ENCODE measurements around the gene PAX7. TPM values are rescaled to one million over a fixed set of nuclear protein-coding genes. Genes with fewer than 3 reads are reported as not detected.
"Not testable (repeated sequence)": the region's sequence is repeated elsewhere in the genome, so short reads cannot be mapped to it uniquely, and the experiment has no call there.

The PAX7 gene
- total RNA-seq, 1 experiment from 2014 or later: not detected

DNA sequence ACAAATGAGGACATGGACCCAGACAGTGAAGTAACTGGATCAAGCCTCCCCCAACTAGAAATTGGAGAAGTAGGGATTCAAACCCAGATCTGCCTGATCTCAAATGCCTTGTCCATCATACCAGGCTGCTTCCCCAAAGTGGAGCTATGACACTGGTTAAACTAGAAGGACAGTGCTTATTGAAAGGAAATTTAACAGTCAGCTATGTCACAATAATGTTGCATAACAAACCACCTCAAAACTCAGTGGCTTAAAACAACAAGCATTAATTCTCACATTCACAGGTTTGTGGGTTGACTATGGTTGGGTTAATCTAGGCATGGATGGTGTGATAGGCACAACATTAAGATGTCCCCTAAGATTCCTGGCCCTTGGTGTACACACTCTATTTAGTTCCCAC lies 121.8 kb downstream of the PAX7 start:
- no peak for DNase-seq (ENCODE audit: low read depth)

GRCh38 chr1:18760156-18760555 lies 129.5 kb downstream of the PAX7 start:
- DNase-seq (ENCODE audit: low read depth): no peak

DNA sequence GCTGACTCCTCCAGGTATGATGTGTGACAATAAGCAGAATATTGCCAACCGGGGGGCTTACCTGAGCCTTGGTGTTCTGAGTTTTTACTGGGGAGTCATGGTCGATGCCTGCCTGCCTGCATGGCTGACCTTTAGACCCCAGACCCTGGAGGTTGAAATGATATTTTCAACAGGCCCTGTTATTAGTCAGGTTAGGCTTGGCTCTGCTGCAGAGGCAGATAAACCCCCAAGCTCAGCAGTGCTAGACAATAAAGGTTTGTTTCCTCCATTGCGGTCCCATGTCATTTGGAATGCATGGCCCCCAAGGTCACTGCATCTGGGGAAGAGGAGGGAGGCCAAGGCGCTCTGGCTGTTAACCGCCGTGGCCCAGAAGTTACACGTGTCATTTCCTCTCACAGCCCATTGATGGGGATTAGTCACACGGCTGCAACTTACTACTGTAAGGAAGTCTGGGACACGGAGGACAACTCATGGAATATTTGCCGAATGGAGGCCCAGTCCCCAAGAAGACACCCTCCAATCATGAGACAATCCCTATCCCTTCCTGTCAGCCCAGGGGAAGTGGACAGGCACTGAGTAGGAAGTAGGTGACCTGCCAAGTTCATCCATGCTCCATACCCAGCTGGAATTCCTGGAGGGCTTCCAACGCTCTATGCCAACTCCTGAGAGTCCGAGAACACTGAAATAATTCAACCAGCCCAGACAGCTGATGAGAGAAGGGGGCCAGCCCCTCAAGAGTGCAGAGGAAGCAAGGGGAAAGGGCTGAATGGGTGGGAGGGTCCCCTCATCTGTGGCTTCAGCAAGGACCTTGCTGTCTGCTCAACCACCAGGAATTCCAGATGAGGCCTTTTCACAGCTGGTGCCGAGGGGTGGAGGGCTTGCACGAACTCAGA lies 131.5 kb downstream of the PAX7 start:
- no peak for DNase-seq (ENCODE audit: low read depth)

DNA sequence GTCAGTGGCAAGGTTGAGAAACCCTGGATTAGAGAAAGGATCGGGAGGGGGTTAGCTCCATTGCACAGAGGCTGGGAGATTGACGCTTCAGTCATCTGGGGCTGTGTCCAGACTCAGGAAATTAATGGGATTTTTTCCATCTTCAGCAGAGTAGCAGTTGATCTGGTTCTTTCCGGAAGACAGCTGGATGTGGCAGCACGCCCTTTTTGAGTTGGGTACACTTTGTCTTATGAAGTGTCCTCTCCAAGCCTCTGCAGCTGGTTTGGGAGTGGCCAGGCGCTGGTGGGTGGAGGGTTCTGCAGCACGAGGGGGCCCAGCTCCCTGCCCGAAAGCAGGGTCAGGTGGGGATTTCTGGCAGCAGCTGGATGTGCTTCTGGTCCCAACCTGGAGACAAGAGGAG lies 133.7 kb downstream of the PAX7 start:
- DNase-seq (ENCODE audit: low read depth): peak; percentile 28

DNA sequence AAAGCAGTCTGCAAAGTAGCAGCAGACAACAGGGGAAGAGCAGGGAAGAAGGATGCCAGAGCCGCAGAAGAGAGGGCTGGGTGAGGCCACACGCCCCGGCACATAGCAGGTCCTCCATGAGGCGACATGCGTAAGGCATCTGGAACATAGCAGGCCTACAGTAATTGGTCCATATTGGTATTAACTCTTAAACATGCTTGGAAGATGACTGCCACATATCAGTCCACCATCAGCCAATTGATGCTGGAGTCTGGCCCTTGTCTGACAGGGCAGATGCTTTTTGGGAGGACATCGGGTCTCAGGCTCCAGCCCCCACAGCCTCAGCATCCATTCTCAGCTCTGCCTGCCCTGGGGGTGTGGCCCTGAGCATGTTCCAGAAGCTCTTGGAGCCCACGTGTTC lies 135.1 kb downstream of the PAX7 start:
- no peak for DNase-seq (ENCODE audit: low read depth)

DNA sequence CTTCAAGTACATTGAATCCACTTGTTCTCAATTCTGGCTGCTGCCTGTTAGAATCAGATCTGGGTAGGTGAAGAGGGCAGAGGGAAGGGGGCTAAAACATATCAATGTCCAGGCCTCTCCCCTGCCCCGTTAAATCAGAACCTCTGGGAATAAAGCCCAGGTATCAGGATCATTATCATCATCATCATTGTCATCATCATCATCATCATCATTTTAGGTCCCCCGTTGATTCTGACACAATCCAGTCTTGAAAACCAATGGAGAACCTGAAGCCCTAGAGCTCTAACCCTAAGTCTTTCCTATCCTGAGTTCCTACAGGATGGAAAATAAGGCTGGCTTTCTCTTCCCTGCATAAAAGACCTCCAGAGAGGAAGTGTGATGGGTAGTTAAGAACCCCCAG lies 135.7 kb downstream of the PAX7 start:
- DNase-seq (ENCODE audit: low read depth): no peak

DNA sequence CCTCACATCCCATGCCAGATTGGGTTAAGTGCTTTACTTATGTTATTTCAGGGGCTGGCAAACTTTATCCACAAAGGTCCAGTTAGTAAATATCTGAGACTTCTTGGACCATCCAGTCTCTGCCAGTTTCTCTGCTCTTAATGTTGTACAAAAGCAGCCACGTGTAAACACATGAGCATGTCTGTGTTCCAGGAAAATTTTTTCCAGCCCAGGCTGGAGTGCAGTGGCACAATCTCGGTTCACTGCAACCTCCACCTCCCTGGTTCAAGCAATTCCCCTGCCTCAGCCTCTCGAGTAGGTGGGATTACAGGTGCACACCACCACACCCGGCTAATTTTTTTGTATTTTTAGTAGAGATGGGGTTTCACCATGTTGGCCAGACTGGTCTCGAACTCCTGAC lies 136.9 kb downstream of the PAX7 start:
- DNase-seq (ENCODE audit: low read depth): not testable (repeated sequence)

DNA sequence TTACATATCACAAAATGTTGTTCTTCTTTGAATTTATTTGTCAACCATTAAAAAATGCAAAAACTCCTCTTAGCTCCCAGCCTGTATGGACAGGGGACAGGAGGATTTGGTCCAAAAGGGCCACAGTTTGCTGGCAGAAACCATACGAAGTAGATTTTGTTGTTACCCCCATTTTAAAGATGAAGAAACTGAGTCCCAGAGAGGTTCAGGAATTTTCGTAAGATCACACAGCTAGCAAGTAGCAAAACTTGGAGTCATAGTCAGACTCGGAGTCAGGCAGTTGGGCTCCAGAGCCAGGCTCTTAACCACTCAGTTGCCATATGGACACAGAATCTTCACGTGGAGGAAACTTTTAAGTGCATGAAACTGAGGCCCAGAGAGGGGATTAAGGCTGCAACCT lies 137.4 kb downstream of the PAX7 start:
- DNase-seq (ENCODE audit: low read depth): no peak

GRCh38 chr1:18769140-18769539 lies 138.5 kb downstream of the PAX7 start:
- no peak for DNase-seq (ENCODE audit: low read depth)

- no peak for DNase-seq (ENCODE audit: low read depth)
Measured at GRCh38 chr1:18770799-18771198, 140.2 kb downstream of the PAX7 start.

GRCh38 chr1:18773753-18774152 lies 143.1 kb downstream of the PAX7 start:
- DNase-seq (ENCODE audit: low read depth): no peak

- no peak for DNase-seq (ENCODE audit: low read depth)
Measured at GRCh38 chr1:18775341-18775740, 144.7 kb downstream of the PAX7 start.

GRCh38 chr1:18776777-18777176 lies 146.1 kb downstream of the PAX7 start:
- no peak for DNase-seq (ENCODE audit: low read depth)

DNA sequence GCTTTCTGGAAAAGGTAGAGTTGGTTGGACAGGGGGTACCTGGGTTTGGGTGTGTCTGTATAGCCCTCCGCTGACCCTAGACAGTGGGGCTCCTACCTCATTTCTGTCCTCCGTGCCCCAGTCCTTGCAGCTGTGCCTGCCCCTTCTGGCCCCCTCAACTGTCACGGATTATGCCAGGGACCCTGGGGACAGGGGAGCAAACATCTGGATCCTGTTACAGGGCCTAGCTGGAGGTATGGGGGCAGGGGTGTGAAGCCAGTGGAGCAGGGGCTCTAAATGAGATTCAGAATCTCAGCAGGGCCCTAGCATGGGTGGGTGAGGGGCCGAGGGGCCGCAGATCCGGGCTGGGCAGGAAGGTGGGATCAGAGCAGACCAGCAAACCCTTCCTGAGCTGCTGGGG lies 147.8 kb downstream of the PAX7 start:
- DNase-seq (ENCODE audit: low read depth): no peak

GRCh38 chr1:18781031-18781430 lies 150.4 kb downstream of the PAX7 start:
- no peak for DNase-seq (ENCODE audit: low read depth)

- no peak for DNase-seq (ENCODE audit: low read depth)
Measured at GRCh38 chr1:18783705-18784481, 153.2 kb downstream of the PAX7 start.

DNA sequence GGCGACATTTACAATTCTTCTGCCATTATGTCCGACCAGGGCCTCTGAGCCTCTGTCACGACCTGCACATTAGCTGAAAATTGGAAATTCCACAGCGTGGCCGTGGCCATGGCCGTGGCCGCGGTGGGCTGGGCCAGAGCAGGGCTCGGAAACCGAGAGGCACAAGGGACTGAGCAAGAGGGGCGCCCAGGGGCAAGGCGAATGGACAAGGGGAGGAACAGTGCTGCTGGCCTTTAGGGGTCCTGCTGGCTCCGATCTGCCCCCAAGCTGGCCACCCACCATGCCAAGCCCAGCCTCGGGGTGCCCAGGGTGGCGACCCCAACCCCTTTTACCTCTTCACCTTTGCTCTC lies 153.8 kb downstream of the PAX7 start:
- DNase-seq (ENCODE audit: low read depth): no peak

DNA sequence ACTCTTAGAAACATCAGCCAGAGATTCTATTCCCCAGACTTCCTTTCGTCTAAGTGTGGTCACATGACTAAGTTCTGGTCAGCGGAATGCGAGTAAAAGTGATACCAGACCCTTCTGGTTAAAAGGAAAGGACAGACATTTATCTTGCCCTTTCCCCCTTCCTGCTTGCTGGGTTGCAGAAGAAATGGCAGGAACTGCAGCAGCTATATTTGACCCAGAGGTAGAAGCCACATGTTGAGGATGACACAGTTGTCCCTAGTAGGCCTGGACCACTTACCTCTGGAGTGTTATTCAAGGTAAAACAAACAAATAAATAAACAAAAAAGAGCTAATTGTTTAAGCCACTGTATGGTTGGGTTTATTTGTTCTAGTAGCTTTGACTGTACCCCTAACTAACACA lies 155.5 kb downstream of the PAX7 start:
- DNase-seq (ENCODE audit: low read depth): no peak

DNA sequence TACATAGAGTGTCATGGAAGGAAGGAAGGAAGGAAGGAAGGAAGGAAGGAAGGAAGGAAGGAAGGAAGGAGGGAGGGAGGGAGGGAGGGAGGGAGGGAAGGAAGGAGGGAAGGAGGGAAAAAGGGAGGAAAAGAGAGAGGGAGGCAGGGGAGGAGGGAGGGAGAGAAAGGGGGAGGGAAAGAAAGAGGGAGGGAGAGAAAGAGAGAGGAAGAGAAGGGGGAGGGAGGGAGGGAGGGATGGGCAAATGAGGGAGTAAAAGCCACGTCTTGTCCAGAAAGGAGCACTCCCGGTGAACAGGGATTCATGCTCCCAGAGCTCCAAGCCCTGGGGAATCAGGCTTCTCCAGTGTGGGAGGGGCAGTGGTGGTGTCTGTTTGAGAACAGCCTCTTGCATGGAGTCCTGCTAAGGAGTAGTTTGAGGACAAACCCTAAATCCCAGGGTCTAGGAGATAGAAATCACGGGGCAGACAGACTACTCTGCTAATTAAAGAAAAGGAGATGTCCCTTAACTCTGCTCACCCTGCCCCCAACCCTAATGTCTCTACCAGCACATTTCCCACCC lies 157.3 kb downstream of the PAX7 start:
- DNase-seq (ENCODE audit: low read depth): no peak

GRCh38 chr1:18789246-18789645 lies 158.6 kb downstream of the PAX7 start:
- DNase-seq (ENCODE audit: low read depth): no peak

GRCh38 chr1:18792747-18793146 lies 162.1 kb downstream of the PAX7 start:
- DNase-seq (ENCODE audit: low read depth): no peak

- no peak for DNase-seq (ENCODE audit: low read depth)
Measured at GRCh38 chr1:18793164-18793563, 162.5 kb downstream of the PAX7 start.

DNA sequence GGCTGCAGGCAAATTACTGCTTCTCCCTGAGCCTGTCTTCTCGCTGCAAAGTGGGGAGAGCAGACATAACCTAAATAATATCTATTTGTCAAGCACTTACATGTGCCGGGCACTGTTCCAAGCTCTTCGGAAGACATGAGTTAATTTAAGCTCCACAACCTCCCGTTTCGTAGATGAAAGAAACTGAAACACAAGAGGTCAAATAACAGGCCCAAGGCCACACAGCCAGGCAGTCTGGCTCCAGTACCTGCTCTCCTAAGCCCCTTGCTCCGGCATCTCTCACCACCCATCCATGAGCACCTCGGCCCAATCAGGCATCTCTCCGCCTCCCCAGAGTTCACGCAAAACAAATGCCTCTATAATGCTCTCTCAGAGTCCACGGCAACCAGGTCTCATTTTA lies 163.4 kb downstream of the PAX7 start:
- no peak for DNase-seq (ENCODE audit: low read depth)
